G401.6 (cell line): ENCODE measurements around the gene ZNHIT1.
"Not testable (repeated sequence)": the region's sequence is repeated elsewhere in the genome, so short reads cannot be mapped to it uniquely, and the experiment has no call there.

ENCODE experiments used
- FAIRE-seq: peaks from 2 replicates; lab custom pipeline; 2012; peaks lifted over from hg19 to GRCh38; lab: Jason Lieb, UNC

ZNHIT1 gene

DNA sequence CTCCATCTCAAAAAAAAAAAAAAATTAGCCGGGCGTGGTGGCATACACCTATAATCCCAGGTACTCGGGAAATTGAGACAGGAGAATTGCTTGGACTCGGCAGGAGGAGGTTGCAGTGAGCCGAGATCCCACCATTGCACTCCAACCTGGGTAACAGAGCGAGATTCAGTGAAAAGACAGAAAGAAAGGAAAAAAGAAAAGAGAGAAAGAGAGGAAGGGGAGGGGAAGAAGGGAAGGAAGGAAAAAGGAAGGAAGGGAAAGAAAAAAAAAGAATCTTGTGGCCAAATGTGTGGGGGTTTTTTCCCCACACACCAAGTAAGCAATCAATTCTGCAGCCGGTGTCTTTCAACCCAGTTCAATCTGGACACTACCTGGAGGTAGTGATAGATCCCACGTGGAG is 28.9 kb upstream of the ZNHIT1 start:
- FAIRE-seq = no peak

DNA sequence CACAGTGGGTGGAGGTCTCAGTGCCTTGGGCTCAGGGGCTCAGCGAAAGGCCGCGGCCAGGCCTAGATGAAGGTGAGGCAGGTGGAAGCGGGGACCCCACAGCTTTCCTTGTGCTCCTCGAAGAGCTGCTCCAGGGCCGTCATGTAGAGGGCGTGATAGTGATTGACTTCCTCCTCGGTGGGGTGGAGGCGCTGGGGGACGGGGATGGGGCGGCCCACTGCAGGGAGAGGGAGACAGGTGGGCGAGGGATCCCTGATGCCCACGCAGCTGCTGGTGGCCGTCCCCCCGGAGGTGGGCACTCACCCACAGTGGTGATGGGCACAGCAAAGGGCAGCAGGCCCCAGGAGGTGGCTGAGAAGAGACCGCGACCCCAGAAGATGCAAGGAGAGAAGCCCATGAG is 22.1 kb upstream of the ZNHIT1 start:
- FAIRE-seq = no peak

DNA sequence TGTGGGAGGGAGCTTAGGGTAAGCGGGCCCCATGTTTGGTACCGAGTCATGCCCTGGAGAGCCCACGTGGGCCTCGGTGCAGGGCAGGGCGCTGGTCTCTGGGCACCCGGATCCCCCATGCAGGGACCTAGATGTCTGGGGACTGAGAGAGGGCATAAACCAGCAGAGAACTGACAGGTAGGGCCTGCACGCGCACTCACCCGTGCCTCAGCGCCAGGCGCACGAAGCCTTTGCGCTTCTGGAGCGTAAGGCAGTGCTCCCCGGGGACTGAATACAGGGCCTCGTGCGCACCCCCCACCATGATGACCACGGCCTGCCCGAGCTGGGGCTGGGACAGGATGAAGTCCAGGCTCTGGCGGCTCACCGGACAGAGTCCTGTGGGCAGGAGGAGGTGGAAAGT is 20.0 kb upstream of the ZNHIT1 start:
- FAIRE-seq = no peak

DNA sequence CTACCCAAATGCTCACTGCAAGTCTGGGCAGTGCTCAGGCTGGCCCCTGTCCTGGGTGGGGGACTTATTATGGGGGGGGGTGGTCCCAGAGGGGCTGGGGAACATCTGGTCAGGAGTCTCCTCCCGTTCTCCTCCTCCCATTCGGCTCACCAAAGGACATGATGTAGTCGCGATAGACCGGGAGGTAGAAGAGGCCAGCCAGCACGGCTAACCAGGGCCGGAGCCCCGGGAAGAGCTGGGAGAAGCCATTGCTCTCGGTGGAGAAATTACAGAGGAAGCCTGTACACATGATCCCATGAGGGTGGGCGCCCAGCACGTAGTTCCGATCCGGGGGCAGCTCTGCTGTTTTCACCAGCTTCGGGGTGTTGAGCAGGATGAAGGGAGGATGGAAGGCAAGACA is 19.5 kb upstream of the ZNHIT1 start:
- FAIRE-seq = no peak

DNA sequence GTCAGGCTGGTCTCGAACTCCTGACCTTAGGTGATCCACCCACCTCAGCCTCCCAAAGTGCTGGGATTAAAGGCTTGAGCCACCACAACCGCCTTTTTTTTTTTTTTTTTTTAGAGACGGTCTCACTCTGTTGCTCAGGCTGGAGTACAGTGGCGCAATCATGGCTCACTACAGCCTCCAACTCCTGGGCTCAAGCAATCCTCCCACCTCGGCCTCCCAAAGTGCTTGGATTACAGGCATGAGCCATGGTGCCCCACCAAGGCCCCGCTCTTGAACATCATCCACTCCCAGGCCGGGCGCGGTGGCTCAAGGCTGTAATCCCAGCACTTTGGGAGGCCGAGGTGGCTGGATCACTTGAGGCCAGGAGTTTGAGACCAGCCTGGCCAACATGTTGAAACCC is 18.4 kb upstream of the ZNHIT1 start:
- FAIRE-seq = not testable (repeated sequence)

DNA sequence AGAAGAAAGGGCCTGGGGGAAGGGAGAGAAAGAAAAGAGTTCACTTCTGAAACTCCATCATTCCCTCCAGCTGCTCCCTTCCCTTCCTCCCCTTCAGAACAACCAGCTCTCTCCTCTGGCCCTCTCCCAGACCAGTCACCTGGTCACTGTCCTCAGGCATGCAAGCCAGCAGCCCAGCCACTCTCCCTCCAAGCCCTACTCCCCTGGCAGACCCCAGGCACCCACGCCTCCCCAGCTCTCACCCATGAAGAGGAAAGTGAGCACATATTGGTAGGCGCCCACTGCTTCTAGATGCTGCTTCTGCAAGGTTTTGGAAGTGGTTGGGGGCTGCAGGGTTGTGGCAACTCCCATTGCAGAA is 17.5 kb upstream of the ZNHIT1 start:
- FAIRE-seq = no peak

DNA sequence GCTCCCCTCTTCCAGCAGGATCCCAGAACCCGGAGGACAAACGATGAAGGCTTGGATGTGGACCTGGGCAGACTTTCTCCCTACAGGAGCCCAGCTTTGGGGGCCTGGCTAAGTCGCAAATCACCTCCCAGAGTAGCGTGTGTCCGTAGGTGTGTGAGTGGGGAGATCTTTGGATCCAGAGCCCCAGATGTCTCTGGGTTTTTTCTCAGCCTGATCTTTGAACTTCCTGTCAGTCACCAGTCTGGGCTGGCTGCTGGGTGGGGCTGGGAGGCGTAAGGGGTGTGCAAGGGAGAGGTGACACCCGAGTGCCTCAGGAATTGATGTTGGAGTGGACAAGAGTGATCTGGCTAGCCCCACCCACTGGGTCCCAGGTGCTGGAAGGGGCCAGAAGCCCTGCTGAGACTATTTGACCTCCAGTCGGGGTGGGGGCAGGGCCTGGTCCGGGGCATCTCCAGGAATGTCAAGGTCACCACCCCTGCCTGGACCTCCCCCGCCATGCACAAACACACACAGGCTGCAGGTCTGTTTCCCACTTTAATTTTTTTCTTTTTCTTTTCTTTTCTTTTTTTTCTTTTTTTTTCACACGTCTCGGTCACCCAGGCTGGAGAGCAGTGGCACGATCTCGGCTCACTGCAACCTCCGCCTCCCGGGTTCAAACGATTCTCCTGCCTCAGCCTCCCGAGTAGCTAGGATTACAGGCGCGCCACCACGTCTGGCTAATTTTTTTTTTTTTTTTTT is 16.9 kb upstream of the ZNHIT1 start, which contains the start of gene MOGAT3:
Gene MOGAT3, minus strand, starts transcription at position 175 of the 738 bp plus-strand sequence. CDS start 182 bp downstream, outside the sequence.
- FAIRE-seq = no peak

DNA sequence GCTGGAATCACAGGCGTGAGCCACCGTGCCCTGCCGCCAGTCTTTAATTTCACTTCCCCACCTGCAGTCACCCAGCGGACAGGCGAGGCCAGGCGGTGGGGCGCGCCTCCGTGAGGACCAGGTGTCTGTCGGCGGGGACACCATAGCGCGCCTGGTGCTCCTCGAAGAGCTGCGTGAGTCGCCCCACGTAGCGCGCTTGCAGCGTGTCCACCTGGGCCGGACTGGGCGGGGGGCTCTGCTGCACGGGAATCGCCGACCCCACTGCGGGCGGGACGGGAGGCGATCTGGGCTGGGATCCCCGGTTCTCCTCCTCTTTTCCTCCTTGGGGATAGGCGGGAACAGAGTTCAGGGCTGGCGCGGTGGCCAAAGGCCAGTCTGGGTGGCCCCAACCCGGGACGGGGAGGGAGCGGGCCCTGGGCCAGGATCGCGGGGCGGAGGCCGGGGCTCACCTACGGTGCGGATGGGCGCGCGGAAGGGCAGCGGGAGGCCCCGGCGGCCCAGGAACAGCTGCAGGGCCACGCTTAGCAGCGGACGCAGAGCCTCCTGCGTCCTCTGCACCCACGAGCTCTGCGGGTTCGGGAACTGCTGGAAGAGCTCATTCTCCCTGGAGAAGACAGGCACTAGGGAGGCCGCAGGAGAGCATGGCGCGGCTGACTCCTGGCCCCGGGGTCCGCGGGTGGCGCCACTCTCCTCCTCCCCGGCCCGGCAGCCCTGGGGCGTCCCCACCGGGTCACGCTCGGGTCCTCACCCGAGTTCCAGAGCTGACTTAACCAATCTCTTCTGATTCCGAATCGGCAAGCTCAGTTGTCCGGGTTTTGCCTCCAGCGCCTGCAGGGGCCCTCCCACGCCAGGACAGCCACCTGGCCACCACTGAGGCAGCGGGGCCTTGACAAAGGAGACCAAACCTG is 16.0 kb upstream of the ZNHIT1 start:
- no peak for FAIRE-seq

DNA sequence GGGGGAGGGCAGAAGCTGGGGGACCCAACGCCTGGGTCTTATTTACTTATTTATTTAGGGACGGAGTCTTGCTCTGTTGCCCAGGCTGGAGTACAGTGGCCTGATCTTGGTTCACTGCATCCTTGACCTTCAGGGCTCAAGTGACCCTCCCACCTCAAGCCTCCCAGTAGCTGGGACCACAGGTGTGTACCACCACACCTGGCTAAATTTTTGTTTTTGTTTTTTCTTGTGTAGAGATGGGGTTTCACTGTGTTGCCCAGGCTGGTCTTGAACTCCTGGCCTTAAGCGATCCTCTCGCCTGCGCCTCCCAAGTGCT is 15.4 kb upstream of the ZNHIT1 start:
- no peak for FAIRE-seq

DNA sequence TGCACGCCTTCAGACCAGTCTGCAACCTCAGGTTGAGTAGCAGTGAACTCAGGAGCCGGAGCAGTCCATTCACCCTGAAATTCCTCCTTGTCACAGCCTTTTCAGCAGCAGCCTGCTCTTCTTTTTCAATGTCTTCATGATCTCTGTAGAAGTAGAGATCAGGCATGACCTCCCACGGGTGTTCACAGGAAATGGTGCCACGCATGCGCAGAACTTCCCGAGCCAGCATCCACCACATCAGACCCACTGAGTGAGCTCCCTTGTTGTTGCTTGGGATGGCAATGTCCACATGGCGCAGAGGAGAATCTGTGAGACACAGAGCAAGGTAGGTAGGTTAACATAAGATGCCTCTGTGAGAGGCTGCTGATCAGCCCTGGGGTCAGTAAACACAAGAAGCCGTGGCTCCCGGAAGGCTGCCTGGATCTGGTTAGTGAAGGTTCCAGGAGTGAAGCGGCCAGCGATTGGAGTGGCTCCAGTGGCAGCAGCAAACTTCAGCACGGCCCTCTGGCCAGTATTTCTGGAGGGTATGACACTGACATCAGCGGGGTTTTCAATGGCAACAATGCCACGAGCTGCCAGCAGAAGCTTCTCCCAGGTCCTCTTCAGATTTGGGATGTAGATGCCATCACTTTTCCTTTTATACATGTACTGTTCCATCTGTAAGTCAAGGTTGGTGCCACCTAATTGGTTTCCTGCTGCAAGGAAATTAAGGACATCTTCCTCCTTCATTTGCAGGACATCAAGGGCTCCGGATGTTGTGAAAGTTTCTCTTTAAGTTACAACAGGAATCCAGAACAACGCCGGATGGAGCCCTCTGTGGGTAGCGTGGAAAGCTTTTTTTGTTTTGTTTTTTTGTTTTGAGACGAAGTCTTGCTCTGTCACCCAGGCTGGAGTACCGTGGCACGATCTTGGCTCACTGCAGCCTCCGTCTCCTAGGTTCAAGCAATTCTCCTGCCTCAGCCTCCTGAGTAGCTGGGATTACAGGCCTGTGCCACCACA is 13.9 kb upstream of the ZNHIT1 start:
- FAIRE-seq = not testable (repeated sequence)

DNA sequence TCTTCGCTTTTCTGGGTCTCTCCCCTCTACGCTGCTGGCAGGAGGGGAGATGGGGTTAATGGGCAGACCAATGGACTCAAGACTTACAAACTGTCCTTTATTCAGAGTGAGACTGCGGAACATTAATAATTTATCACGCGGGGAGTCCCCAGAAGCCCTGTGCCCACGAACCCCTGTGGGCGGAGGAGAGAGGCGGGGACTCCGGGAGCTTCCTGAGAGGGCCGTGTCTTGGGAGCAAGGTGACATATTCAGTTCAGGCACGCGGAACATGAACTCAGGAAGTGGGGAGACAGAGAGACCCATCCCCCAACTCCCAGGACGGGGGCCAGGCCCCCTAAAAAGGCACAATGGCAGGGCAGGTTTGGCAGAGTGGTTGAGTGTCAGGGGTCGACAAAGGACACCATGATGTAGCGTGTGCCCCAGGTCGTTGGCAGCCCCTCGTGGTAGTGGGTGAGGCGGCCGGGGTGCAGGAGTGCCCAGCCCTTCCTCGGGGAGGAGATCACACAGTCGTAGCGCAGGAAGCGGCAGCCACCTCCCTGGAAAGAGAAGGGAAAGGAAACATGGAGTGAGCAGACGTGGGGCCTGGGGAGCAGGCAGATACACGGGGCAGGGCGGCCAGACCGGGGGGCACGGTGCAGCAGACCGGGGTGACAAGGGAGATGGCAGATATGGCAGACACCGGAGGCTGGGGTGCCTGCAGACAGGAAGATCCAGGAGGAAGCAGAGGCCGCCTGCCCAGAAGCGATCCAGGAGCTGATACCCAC is 11.9 kb upstream of the ZNHIT1 start:
- FAIRE-seq = no peak

DNA sequence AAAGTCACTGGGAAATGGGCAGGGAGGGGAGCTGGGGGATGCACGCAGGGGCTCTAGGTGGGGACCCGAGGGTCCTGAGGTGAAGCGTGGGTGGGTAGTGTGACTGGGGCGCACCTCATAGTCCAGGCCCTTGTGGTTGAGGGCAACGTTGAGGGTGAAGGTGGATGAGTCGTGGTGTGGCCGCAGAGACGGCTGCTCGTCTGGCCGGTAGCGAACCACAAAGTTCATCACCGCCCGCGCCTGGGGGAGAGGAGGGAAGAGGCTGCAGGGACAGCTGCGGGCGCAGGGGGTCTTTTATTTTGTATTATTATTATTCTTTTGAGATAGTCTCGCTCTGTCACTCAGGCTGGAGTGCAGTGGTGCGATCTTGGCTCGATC is 11.3 kb upstream of the ZNHIT1 start:
- FAIRE-seq = no peak

DNA sequence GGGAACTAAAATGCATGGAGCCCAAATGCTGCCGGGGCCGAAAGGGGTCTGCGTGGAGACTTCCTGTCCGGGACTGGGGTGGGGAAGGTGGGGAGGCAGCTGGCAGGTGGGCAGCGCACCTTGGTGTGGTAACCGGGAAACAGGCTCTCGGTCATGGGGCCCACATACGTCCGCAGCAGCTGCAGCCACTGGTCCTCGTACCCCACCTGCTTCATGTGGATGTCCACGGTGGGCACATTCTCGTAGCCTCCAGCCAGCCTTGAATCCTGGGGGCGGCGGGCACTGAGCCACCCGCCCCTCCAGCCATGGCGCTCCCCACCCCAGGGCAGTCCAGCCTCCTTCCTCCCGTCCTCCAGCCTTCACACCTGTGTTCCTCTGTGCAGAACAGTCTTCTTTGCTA is 10.5 kb upstream of the ZNHIT1 start:
- FAIRE-seq = no peak

DNA sequence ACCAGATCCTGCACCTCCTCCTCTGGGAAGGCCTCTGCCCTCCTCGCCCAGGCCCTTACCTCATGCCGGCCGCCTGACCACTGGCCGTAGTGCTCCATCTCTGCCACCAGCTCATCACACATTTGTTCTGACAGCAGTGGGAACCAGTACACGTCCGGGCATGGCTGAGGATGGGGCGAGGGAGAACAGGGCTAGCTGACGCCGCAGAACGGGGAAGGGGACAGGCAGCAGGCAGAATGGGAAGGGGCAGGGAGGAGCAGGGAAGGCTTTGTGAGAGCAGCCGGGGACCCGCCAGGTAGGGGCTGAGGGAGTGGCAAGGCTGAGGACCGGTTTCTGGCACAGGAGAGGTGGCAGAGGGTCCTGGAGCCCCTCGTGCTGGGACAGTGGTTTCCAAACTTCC is 9.2 kb upstream of the ZNHIT1 start:
- no peak for FAIRE-seq

DNA sequence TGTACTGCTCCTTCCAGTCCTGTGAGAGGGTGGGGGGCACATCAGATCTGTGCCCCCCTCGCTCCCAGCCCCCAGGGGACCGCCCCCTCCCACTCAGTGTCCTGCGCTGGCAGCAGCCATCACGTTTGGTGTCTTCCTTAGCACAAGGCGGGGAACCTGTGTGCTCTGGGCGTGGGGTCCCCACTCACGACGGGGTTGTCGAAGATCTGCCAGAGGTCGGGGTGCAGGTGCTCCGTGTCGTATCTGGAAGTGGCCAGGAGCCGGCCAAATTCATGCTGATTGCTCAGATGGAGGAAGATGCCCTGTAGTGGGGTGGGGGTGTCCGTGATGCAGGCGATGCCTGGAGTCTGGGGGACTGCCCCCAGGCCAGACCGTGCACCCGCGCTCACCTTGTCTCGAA is 7.8 kb upstream of the ZNHIT1 start:
- FAIRE-seq = no peak

DNA sequence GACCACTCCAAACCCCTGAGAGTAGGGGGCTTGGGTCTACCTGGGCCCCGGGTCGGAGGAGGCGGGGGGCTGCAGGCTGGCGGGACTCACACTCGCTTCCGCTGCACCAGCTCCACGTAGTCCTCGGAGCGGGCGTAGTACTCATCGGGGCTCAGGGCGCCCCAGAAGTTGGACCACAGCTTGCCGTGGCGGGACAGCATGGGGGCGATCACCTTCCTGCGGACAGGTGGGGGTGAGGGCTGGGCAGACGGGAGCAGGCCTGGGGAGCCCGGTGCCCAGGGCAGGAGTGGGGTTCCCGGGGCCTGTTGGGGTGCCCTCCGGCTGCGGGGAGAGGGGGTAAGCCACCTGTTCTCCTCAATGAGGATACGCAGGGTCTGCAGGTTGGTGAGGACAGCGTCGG is 6.5 kb upstream of the ZNHIT1 start:
- FAIRE-seq = no peak

DNA sequence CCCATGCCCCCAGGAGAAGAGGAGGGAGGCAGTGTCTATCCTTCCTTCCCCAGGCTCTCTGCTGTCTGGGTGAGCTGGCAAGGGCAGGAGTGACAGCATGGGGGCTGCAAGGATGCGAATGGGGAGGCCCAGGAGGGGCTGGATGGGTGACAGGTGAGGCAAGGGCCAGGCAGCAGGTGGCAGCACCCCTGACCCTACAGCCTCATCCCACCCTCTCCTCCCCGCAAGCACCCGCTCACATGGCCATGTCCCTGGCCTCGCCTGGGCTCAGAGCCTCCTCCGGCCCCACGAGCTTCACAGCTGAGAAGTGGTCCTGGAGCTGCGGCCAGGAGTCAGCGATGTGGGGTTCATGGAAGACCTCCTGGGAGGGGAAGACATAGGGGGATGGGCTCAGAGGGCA is 6.0 kb upstream of the ZNHIT1 start:
- no peak for FAIRE-seq

DNA sequence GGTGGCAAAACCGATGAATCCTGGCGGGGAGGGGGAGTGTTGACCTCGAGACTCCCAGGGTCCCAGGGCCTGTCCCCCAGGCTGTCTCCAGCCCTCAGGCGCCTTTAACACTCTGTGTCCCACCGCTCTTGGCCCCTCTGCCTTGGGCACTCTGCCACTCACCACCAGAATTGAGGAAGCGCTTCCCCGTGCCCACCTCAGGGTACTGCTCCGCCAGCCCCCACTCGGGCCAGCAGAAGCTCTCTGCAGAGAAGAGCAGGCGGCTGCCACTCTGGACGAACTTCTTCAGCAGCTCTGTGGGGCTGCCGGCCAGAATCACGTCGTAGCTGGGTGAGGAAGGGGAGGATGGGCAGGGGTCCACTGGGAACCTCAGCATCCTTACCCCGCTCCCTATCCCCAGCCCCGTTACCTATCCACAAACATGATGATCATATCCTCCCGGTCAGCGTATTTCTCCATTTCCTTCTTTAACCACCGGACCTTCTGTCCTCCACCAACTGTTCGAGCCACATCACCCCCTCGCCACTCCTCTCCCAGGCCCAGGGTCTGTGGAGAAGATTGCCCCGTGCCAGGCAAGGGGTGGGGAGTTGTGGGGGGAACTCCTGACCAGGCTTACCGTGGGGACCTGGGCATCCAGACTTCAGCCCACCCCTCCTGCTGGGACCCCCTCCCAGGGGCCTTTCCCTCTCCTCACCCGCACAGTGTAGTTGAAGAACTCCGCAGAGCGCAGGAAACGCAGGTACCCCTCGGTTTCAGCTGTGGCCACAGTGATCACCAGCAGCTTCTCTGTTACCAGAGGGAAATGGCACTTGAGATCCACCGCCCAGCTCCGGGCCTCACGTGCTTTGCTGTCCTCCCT is 1.7 kb upstream of the ZNHIT1 start:
- FAIRE-seq = no peak

DNA sequence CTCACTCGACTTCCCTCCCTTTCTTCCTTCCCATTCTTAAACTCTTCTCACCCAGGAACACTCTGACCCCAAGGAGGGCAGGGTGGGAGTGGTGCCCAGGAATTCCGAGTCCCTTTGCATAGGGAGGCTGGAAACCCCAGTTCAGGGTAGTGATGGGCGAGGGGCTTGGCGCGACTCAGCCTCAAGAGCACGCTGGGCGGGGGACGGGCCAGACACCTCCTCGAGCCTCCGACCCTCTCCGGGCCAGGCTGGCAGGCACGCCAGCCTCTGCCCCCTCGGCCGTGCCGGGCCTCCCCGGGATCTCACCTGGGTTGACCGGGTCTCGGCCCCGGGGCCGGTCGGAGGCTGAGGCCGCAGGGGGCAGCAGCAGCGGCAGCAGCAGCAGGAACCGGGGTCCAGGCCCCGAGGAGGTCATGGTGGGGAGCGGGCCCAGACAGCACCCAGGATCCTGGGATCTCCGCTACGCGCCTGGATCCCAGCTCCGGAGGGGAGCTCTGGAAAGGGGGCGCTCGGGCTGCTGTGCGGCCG is 1.0 kb upstream of the ZNHIT1 start:
- no peak for FAIRE-seq

DNA sequence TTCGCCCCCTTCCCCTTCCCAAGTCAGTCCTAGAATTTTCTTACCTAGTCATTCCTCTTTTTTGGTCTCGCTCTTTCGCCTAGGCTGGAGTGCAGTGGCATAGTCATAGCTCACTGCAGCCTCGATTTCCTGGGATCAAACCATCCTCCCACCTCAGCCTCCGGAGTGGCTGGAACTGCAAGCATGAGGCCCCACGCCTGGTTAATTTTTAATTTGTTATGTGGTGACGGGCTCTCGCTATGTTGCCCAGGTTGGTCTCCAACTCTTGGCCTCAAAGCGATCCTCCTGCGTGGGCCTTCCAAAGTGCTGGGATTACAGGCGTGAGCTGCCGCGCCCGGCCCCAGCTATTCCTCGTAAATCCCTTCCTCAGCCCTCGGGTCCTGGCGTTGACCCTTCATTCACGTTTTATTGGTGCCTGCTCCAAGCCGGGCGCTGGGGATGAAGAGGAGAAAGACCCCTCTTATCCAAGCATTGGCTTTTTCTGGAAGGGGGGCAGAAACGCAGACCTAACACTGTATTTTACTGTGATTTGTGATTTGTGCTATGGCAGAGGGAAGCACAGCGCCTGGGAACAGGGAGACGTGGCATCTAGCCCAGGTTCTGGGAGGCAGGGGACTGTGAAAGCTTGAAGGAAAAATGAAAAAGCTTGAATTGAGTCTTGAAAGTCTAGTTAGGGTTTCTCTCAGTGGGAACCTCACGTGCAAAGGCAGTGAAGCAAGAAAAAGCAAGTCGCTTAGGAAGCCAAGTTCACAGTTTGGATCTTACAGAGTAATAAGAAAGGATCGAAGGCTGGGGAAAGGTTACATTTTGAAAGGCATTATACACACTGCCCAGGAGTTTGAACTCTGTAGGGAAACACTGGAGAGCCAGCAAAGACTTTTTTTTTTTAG is 516 bp downstream of the ZNHIT1 start:
- FAIRE-seq = no peak
